ENCODE data around the gene ACKR3. TPM values are rescaled to one million over a fixed set of nuclear protein-coding genes. Genes with fewer than 3 reads are reported as not detected.
A peak's percentile ranks its signal among the peaks of the same experiment; 100 is the strongest.

Gene ACKR3
- total RNA-seq, 1 donor: 18.8 TPM

DNA sequence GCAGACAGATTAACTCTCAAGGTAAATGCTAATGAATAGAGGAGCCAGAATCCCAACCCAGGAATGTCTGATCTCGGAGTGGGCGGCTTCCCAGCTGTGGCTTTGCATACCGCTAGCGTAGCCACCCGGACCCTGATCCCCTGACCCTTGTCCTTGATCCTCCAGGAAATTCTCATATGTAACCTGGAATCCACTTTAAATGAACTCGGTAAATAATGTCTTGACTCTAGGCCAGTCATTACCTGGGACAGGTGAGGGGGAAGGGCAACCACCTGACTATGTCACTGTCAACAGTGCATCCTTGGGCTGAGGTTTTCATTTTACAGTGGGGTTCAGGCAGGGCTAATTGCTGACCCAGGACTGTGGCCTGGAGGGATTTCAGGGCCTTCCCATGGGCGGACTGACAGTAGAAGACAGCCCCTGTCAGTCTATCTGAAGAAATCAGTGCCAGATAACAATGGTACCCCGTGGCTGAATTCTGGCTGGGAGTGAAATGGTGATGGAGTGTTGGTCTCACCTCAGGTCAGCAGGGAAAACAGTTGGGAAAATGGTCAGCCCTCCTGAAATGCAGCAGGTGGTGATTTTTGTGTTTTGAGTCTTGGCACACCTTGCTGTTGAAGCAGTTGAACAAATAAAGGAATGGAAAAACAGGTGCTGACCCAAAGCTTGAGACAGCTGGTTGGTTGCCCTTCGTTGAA, 9.6 kb downstream of the ACKR3 start:
- Histone ChIP-seq H3K27ac (ENCODE audit: low read depth, low read length) (no peak overlapping the region), H2AFZ (ENCODE audit: low read length) (no peak overlapping the region), H3K4me1 (ENCODE audit: insufficient read depth, low read length) (no peaks in the 10 kb centered on the region), H3K36me3 (ENCODE audit: insufficient read depth, low read length) (no peaks in the 10 kb centered on the region), H3K27me3 (ENCODE audit: insufficient read depth, low read length) (no peaks in the 10 kb centered on the region), H3K79me2 (ENCODE audit: insufficient read depth, low read length) (no peaks in the 10 kb centered on the region), H3K9me3 (ENCODE audit: low read depth, low read length) (no peaks in the 10 kb centered on the region), H3K4me2 (ENCODE audit: insufficient read depth, low read length) (no peak overlapping the region), H4K20me1 (ENCODE audit: insufficient read depth, low read length) (no peaks in the 10 kb centered on the region), H3K4me3 (ENCODE audit: insufficient read depth, low read length) (no peak overlapping the region)
- peak; percentile 29 for DNase-seq (ENCODE audit: insufficient read length, low spot score, missing footprints)
- TF ChIP-seq, protein P1, sequence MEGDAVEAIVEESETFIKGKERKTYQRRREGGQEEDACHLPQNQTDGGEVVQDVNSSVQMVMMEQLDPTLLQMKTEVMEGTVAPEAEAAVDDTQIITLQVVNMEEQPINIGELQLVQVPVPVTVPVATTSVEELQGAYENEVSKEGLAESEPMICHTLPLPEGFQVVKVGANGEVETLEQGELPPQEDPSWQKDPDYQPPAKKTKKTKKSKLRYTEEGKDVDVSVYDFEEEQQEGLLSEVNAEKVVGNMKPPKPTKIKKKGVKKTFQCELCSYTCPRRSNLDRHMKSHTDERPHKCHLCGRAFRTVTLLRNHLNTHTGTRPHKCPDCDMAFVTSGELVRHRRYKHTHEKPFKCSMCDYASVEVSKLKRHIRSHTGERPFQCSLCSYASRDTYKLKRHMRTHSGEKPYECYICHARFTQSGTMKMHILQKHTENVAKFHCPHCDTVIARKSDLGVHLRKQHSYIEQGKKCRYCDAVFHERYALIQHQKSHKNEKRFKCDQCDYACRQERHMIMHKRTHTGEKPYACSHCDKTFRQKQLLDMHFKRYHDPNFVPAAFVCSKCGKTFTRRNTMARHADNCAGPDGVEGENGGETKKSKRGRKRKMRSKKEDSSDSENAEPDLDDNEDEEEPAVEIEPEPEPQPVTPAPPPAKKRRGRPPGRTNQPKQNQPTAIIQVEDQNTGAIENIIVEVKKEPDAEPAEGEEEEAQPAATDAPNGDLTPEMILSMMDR (IDR thresholded peaks at IDR 0.05; ENCODE audit: extremely low read depth, low read depth, low read length): no peak

DNA sequence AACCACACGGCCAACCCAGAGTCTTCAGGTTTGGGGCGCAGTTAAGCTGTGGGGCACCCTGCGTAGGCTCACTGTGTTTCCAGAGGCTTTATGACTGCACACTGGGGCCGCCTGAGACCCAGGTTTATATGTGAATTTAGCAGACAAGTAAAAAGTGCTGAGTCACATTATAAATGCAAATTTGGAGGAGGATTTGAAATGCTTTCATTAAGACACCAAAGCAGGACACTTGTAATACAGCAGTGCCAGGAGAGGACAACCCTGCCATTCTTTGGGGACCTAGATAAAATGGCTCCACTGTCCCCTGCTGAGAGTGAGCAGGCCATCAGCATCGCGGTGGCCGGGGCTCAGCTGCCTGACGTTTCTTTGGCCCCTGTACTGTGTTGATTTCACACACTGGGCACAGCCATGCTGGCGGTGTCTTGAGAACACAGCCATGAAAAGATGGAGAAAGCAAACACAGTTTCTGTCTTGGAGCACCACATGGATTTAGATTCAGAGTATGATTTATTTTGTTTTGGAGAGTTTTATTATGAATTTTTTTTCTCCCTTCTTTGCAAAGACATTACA, 10.2 kb downstream of the ACKR3 start:
- TF ChIP-seq, protein P1 (IDR thresholded peaks at IDR 0.05; ENCODE audit: extremely low read depth, low read depth, low read length): no peak
- Histone ChIP-seq H3K79me2 (ENCODE audit: insufficient read depth, low read length) (no peaks in the 10 kb centered on the region), H3K9me3 (ENCODE audit: low read depth, low read length) (no peaks in the 10 kb centered on the region), H4K20me1 (ENCODE audit: insufficient read depth, low read length) (no peaks in the 10 kb centered on the region), H3K36me3 (ENCODE audit: insufficient read depth, low read length) (no peaks in the 10 kb centered on the region), H3K27ac (ENCODE audit: low read depth, low read length) (no peak overlapping the region), H2AFZ (ENCODE audit: low read length) (no peak overlapping the region), H3K4me1 (ENCODE audit: insufficient read depth, low read length) (no peaks in the 10 kb centered on the region), H3K4me2 (ENCODE audit: insufficient read depth, low read length) (no peak overlapping the region), H3K4me3 (ENCODE audit: insufficient read depth, low read length) (no peak overlapping the region), H3K27me3 (ENCODE audit: insufficient read depth, low read length) (no peaks in the 10 kb centered on the region)
- DNase-seq (ENCODE audit: insufficient read length, low spot score, missing footprints): peak; percentile 70

DNA sequence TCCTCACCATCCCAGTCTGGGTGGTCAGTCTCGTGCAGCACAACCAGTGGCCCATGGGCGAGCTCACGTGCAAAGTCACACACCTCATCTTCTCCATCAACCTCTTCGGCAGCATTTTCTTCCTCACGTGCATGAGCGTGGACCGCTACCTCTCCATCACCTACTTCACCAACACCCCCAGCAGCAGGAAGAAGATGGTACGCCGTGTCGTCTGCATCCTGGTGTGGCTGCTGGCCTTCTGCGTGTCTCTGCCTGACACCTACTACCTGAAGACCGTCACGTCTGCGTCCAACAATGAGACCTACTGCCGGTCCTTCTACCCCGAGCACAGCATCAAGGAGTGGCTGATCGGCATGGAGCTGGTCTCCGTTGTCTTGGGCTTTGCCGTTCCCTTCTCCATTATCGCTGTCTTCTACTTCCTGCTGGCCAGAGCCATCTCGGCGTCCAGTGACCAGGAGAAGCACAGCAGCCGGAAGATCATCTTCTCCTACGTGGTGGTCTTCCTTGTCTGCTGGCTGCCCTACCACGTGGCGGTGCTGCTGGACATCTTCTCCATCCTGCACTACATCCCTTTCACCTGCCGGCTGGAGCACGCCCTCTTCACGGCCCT, 11.2 kb downstream of the ACKR3 start:
- Histone ChIP-seq H3K4me2 (ENCODE audit: insufficient read depth, low read length) (no peak overlapping the region), H3K4me1 (ENCODE audit: insufficient read depth, low read length) (no peaks in the 10 kb centered on the region), H2AFZ (ENCODE audit: low read length) (no peak overlapping the region), H3K4me3 (ENCODE audit: insufficient read depth, low read length) (no peak overlapping the region), H3K27me3 (ENCODE audit: insufficient read depth, low read length) (no peaks in the 10 kb centered on the region), H3K36me3 (ENCODE audit: insufficient read depth, low read length) (no peaks in the 10 kb centered on the region), H3K9me3 (ENCODE audit: low read depth, low read length) (no peaks in the 10 kb centered on the region), H4K20me1 (ENCODE audit: insufficient read depth, low read length) (no peaks in the 10 kb centered on the region), H3K79me2 (ENCODE audit: insufficient read depth, low read length) (no peaks in the 10 kb centered on the region), H3K27ac (ENCODE audit: low read depth, low read length) (no peak overlapping the region)
- TF ChIP-seq, protein P1 (IDR thresholded peaks at IDR 0.05; ENCODE audit: extremely low read depth, low read depth, low read length): no peak
- no peak for DNase-seq (ENCODE audit: insufficient read length, low spot score, missing footprints)

DNA sequence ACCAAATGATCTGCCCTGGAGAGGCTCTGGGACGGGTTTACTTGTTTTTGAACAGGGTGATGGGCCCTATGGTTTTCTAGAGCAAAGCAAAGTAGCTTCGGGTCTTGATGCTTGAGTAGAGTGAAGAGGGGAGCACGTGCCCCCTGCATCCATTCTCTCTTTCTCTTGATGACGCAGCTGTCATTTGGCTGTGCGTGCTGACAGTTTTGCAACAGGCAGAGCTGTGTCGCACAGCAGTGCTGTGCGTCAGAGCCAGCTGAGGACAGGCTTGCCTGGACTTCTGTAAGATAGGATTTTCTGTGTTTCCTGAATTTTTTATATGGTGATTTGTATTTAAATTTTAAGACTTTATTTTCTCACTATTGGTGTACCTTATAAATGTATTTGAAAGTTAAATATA, 11.9 kb downstream of the ACKR3 start:
- no peak overlapping the region for H2AFZ ChIP-seq (ENCODE audit: low read length)
- H3K9me3 ChIP-seq (ENCODE audit: low read depth, low read length): no peaks in the 10 kb centered on the region
- no peaks in the 10 kb centered on the region for H3K36me3 ChIP-seq (ENCODE audit: insufficient read depth, low read length)
- H3K4me3 ChIP-seq (ENCODE audit: insufficient read depth, low read length): no peak overlapping the region
- TF ChIP-seq, protein P1 (IDR thresholded peaks at IDR 0.05; ENCODE audit: extremely low read depth, low read depth, low read length): no peak
- H3K79me2 ChIP-seq (ENCODE audit: insufficient read depth, low read length): no peaks in the 10 kb centered on the region
- peak; percentile 37 for DNase-seq (ENCODE audit: insufficient read length, low spot score, missing footprints)
- no peaks in the 10 kb centered on the region for H3K4me1 ChIP-seq (ENCODE audit: insufficient read depth, low read length)
- no peaks in the 10 kb centered on the region for H3K27me3 ChIP-seq (ENCODE audit: insufficient read depth, low read length)
- H3K4me2 ChIP-seq (ENCODE audit: insufficient read depth, low read length): no peak overlapping the region
- no peaks in the 10 kb centered on the region for H4K20me1 ChIP-seq (ENCODE audit: insufficient read depth, low read length)
- H3K27ac ChIP-seq (ENCODE audit: low read depth, low read length): no peak overlapping the region
